ENCODE results near the gene EFCC1. TPM values are rescaled to one million over a fixed set of nuclear protein-coding genes. Genes with fewer than 3 reads are reported as not detected.
A peak's percentile ranks its signal among the peaks of the same experiment; 100 is the strongest.

Gene EFCC1
- total and polyA plus RNA-seq, 7 donors, result 0.46 to 15.0 (median 4.6) TPM

GRCh38 chr3:128973988-128974564, 27.0 kb upstream of the EFCC1 start:
- TF ChIP-seq POLR2A (IDR thresholded peaks at IDR 0.05) (no peak), EP300 (IDR thresholded peaks at IDR 0.05) (no peak)
- H3K27me3 ChIP-seq, result no peaks in the 10 kb centered on the region
- H3K9me3 ChIP-seq, result no peaks in the 10 kb centered on the region
- H3K27ac ChIP-seq, result no peak overlapping the region
- DNase-seq, result no peak
- H3K36me3 ChIP-seq, result no peaks in the 10 kb centered on the region
- H3K4me3 ChIP-seq, result no peak overlapping the region
- intact Hi-C loops (cut with DNase I), result loop anchor here (5.0 kb wide), 1 partner anchor 273 kb away; the partner anchor contains the start of gene COPG1
- 59 to 83% methylated on average over 5 of the region's 5 CpGs for WGBS, 2 donors
- H3K4me1 ChIP-seq, result peaks cover 0 to 25% (median 9%) of the 10 kb centered on the region in 4 donors

- Histone ChIP-seq H3K9me3 (no peaks in the 10 kb centered on the region), H3K36me3 (no peaks in the 10 kb centered on the region), H3K27ac (no peak overlapping the region), H3K27me3 (no peaks in the 10 kb centered on the region), H3K4me1 (peaks cover 0 to 22% (median 8%) of the 10 kb centered on the region in 4 donors), H3K4me3 (no peak overlapping the region)
- no peak for DNase-seq
- intact Hi-C loops (cut with DNase I), result no loop called here
- TF ChIP-seq POLR2A (IDR thresholded peaks at IDR 0.05) (no peak), EP300 (IDR thresholded peaks at IDR 0.05) (no peak), POLR2AphosphoS5 (IDR thresholded peaks at IDR 0.05) (no peak), CTCF (IDR thresholded peaks at IDR 0.05) (no peak)
- WGBS, 2 donors, result 92 to 98% methylated on average over 1 of the region's 1 CpG
Observed at GRCh38 chr3:128975276-128975675, 25.8 kb upstream of the EFCC1 start.

- TF ChIP-seq POLR2A (IDR thresholded peaks at IDR 0.05) (no peak), POLR2AphosphoS5 (IDR thresholded peaks at IDR 0.05) (no peak), EP300 (IDR thresholded peaks at IDR 0.05) (no peak), CTCF (IDR thresholded peaks at IDR 0.05) (no peak)
- no peaks in the 10 kb centered on the region for H3K27me3 ChIP-seq
- no peaks in the 10 kb centered on the region for H3K9me3 ChIP-seq
- no peak for DNase-seq
- no peak overlapping the region for H3K4me3 ChIP-seq
- no peak overlapping the region for H3K27ac ChIP-seq
- H3K4me1 ChIP-seq, result no peaks in the 10 kb centered on the region
- 88 to 90% methylated on average over 9 of the region's 9 CpGs for WGBS, 2 donors
- no peaks in the 10 kb centered on the region for H3K36me3 ChIP-seq
- intact Hi-C loops (cut with DNase I), result no loop called here
Observed at GRCh38 chr3:128983293-128984069, 17.6 kb upstream of the EFCC1 start.

- TF ChIP-seq CTCF (IDR thresholded peaks at IDR 0.05) (no peak), POLR2AphosphoS5 (IDR thresholded peaks at IDR 0.05) (no peak), EP300 (IDR thresholded peaks at IDR 0.05) (no peak), POLR2A (IDR thresholded peaks at IDR 0.05) (no peak)
- no peaks in the 10 kb centered on the region for H3K4me1 ChIP-seq
- no peaks in the 10 kb centered on the region for H3K36me3 ChIP-seq
- DNase-seq, result no peak
- intact Hi-C loops (cut with DNase I), result no loop called here
- WGBS, 2 donors, result 91 to 92% methylated on average over 3 of the region's 3 CpGs
- no peak overlapping the region for H3K27ac ChIP-seq
- no peaks in the 10 kb centered on the region for H3K9me3 ChIP-seq
- H3K4me3 ChIP-seq, result peak overlapping the region in 1 of 4 donors; percentile 8
- H3K27me3 ChIP-seq, result no peaks in the 10 kb centered on the region
Observed at GRCh38 chr3:128984596-128984995, 16.5 kb upstream of the EFCC1 start.

GRCh38 chr3:128987302-128988100, 13.6 kb upstream of the EFCC1 start:
- H3K27ac ChIP-seq, result no peak overlapping the region
- intact Hi-C loops (cut with DNase I), result no loop called here
- no peaks in the 10 kb centered on the region for H3K27me3 ChIP-seq
- H3K4me3 ChIP-seq, result no peak overlapping the region
- no peak for DNase-seq
- TF ChIP-seq POLR2AphosphoS5 (IDR thresholded peaks at IDR 0.05) (no peak), POLR2A (IDR thresholded peaks at IDR 0.05) (no peak), CTCF (IDR thresholded peaks at IDR 0.05) (no peak), EP300 (IDR thresholded peaks at IDR 0.05) (no peak)
- no peaks in the 10 kb centered on the region for H3K9me3 ChIP-seq
- H3K36me3 ChIP-seq, result no peaks in the 10 kb centered on the region
- 92 to 93% methylated on average over 15 of the region's 15 CpGs for WGBS, 2 donors
- H3K4me1 ChIP-seq, result no peaks in the 10 kb centered on the region

Data from sigmoid colon (tissue), 7 donors.